Ascending aorta (tissue), 2 donors: ENCODE data around the gene PCBP3. TPM values are rescaled to one million over a fixed set of nuclear protein-coding genes. Genes with fewer than 3 reads are reported as not detected.
"Not testable (repeated sequence)": the region's sequence is repeated elsewhere in the genome, so short reads cannot be mapped to it uniquely, and the experiment has no call there.

Experiments used
- DNase-seq, 2 donors: peaks; one replicate each; pipeline ENCODE4 v3.0.0-alpha.2; 2019; ENCODE audit warnings: low spot score in 2 of 2
- H3K27ac ChIP-seq, 2 donors: fragments of 200-600 bp; sonication (generic); one replicate each; pipeline ENCODE4 v1.5.1; 2016 to 2017; ENCODE audit warnings: mild to moderate bottlenecking in 1 of 2
- H3K27me3 ChIP-seq: fragments of 200-600 bp; sonication (generic); one replicate; pipeline ENCODE4 v1.5.1; 2017
- H3K36me3 ChIP-seq, 2 donors: fragments of 200-600 bp; sonication (generic); one replicate each; pipeline ENCODE4 v1.5.1; 2016
- H3K4me1 ChIP-seq, 2 donors: fragments of 200-600 bp; sonication (generic); one replicate each; pipeline ENCODE4 v1.5.1; 2016 to 2017; ENCODE audit warnings: mild to moderate bottlenecking in 1 of 2
- H3K4me3 ChIP-seq, 2 donors: fragments of 200-600 bp; sonication (generic); one replicate each; pipeline ENCODE4 v1.5.1; 2016 to 2017; ENCODE audit warnings: mild to moderate bottlenecking in 1 of 2
- H3K9me3 ChIP-seq, 2 donors: fragments of 200-600 bp; sonication (generic); one replicate each; pipeline ENCODE4 v1.5.1; 2016
- intact Hi-C: fragments of 100-400 bp; cut with DNase I; formaldehyde crosslinking; loops from one replicate; pipeline ENCODE4 v1.15.1; 2023
- total RNA-seq: library from RNA; depleted of rRNA; stranded (reverse); fragments of >200 nt; gene quantifications from one replicate; pipeline ENCODE4 v1.1.0, GENCODE V29; 2016
- TF ChIP-seq, protein P1 (sequence below), 3 experiments: fragments of 200-600 bp in 2 of 3; fragments of 450-650 bp in 1 of 3; sonication (generic) in 2 of 3; IDR thresholded peaks; one replicate each; pipeline ENCODE4 v1.5.1; 2016 to 2019; ENCODE audit warnings: antibody characterized with exemption in 3 of 3, mild to moderate bottlenecking in 1 of 3, moderate library complexity in 1 of 3

Gene PCBP3
- total RNA-seq, 1 donor from 2014 or later, result not detected

- Histone ChIP-seq H3K27me3 (no peaks in the 10 kb centered on the region), H3K36me3 (no peaks in the 10 kb centered on the region), H3K27ac (peak overlapping the region; percentile 82 to 86), H3K4me3 (peak overlapping the region in 1 of 2 donors; percentile 40), H3K4me1 (peaks cover 7 to 53% of the 10 kb centered on the region in 2 donors), H3K9me3 (no peaks in the 10 kb centered on the region)
- peak in 1 of 2 donors; percentile 86 for DNase-seq
- intact Hi-C loops, result loop anchor here (5.0 kb wide), 1 partner anchor 269 kb away; the partner anchor contains the start of gene LSS
- TF ChIP-seq, protein P1, sequence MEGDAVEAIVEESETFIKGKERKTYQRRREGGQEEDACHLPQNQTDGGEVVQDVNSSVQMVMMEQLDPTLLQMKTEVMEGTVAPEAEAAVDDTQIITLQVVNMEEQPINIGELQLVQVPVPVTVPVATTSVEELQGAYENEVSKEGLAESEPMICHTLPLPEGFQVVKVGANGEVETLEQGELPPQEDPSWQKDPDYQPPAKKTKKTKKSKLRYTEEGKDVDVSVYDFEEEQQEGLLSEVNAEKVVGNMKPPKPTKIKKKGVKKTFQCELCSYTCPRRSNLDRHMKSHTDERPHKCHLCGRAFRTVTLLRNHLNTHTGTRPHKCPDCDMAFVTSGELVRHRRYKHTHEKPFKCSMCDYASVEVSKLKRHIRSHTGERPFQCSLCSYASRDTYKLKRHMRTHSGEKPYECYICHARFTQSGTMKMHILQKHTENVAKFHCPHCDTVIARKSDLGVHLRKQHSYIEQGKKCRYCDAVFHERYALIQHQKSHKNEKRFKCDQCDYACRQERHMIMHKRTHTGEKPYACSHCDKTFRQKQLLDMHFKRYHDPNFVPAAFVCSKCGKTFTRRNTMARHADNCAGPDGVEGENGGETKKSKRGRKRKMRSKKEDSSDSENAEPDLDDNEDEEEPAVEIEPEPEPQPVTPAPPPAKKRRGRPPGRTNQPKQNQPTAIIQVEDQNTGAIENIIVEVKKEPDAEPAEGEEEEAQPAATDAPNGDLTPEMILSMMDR (IDR thresholded peaks at IDR 0.05), result no peak
These were observed 314.6 kb downstream of the PCBP3 start for GRCh38 chr21:45957981-45958600.

GRCh38 chr21:45959182-45959581 lies 315.7 kb downstream of the PCBP3 start:
- intact Hi-C loops, result loop anchor here (5.0 kb wide), 1 partner anchor 268 kb away; the partner anchor contains the start of gene LSS
- no peaks in the 10 kb centered on the region for H3K27me3 ChIP-seq

DNA sequence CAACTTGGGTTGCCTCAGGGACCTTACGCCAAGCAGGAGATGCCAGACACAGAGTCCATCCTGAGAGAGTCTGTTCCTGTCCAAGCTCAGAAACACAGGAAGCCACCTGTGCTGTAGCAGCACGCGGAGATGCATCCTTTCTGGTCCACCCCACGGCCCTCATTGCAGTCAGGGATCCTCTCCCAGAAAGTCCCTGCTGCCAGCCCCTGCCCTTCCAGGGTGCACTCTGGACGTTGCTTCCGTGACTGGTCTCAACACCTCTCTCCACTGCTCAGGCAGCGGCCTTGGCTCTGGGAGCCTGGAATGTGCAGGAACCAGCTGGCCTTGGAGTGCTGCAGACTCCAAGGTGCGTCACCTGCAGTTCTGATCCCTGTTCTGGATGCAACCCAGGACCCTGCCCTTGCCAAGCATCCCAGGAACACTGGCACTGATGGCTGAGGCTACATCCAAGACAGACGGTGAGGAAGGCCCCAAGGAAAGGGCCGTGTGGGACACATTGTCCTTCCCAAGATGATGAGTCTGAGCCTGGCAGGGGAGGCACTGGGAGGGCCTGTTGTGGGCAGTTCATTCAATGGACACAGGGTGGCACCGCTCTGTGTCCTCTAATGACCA lies 316.4 kb downstream of the PCBP3 start:
- no peaks in the 10 kb centered on the region for H3K27me3 ChIP-seq
- intact Hi-C loops, result loop anchor here (5.0 kb wide), 1 partner anchor 267 kb away; the partner anchor contains the start of gene LSS
- TF ChIP-seq, protein P1 (IDR thresholded peaks at IDR 0.05), result no peak
- peaks cover 0 to 39% of the 10 kb centered on the region in 2 donors for H3K4me1 ChIP-seq
- H3K4me3 ChIP-seq, result no peak overlapping the region
- peaks cover 0 to 5% of the 10 kb centered on the region in 2 donors for H3K9me3 ChIP-seq
- no peaks in the 10 kb centered on the region for H3K36me3 ChIP-seq
- peak overlapping the region; percentile 82 to 86 for H3K27ac ChIP-seq
- DNase-seq, result no peak

More at GRCh38 chr21:45959182-45959581, 315.7 kb downstream of the PCBP3 start:
- peak overlapping the region; percentile 82 to 86 for H3K27ac ChIP-seq
- no peak overlapping the region for H3K4me3 ChIP-seq
- DNase-seq, result no peak
- TF ChIP-seq, protein P1 (IDR thresholded peaks at IDR 0.05), result no peak
- H3K36me3 ChIP-seq, result no peaks in the 10 kb centered on the region
- H3K4me1 ChIP-seq, result peaks cover 0 to 42% of the 10 kb centered on the region in 2 donors
- no peaks in the 10 kb centered on the region for H3K9me3 ChIP-seq

GRCh38 chr21:45961408-45961807 lies 317.9 kb downstream of the PCBP3 start:
- H3K9me3 ChIP-seq, H3K27me3 ChIP-seq, H3K36me3 ChIP-seq, H3K4me3 ChIP-seq, DNase-seq, intact Hi-C loops: not testable (repeated sequence)
- H3K27ac ChIP-seq, result peak overlapping the region in 1 of 2 donors; percentile 15
- peaks cover 0 to 37% of the 10 kb centered on the region in 2 donors for H3K4me1 ChIP-seq

DNA sequence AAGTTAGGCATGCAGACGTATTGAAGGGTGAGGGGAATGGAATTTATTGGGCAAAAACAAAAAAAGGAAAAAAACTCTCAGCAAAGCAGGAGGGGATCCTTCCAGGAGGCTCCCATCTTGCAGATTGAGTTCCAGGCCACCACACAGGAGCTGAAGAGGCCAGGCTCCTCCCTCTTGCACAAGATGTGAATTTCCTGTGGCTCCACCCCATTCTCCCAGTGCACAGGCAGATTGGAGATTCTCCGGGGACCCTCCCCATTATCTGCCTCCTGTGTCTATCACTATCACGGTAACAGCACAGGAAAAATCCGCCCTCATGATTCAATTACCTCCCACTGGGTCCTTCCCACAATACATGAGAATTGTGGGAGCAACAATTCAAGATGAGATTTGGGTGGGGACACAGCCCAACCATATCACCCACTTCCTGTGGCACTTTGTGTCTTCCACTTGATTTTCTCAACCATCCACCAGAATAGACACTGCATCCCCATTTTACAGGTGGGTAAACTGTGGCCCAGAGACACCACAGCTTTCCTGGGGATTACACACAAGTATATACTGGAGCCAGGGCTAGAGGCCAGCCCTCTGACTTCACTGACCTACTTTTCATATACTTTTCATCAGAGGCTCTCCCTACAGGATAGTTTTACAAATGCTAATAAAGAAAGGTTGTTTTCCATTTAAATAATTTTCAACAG lies 319.2 kb downstream of the PCBP3 start:
- H3K4me1 ChIP-seq, result peaks cover 0 to 27% of the 10 kb centered on the region in 2 donors
- intact Hi-C loops, result no loop called here
- H3K36me3 ChIP-seq, result no peaks in the 10 kb centered on the region
- no peaks in the 10 kb centered on the region for H3K27me3 ChIP-seq
- peaks cover 0 to 5% of the 10 kb centered on the region in 2 donors for H3K9me3 ChIP-seq
- H3K4me3 ChIP-seq, result no peak overlapping the region
- H3K27ac ChIP-seq, result peak overlapping the region; percentile 30 to 33
- TF ChIP-seq, protein P1 (IDR thresholded peaks at IDR 0.05), result no peak
- DNase-seq, result peak in 1 of 2 donors; percentile 56
